IMR-90 (cell line): ENCODE results near the gene TBC1D17. TPM values are rescaled to one million over a fixed set of nuclear protein-coding genes. Genes with fewer than 3 reads are reported as not detected.

Experiments used
- ATAC-seq: fragments of 200-7000 bp; cut with Tn5 transposase; 2 replicates; pipeline ENCODE4 v1.9.1; 2020; ENCODE audit warnings: low read depth, mild to moderate bottlenecking, moderate library complexity
- BruUV-seq: library from RNA; stranded (reverse); fragments of 400-500 nt; replicated peaks from 2 replicates; lab custom pipeline; 2021; lab: Mats Ljungman, UMichigan
- CTCF ChIA-PET: fragments of 300-600 bp; formaldehyde crosslinking; extraction: SDS; loops from one replicate; lab custom pipeline; 2021; ENCODE audit warnings: antibody characterized with exemption; lab: Yijun Ruan, JAX
- POLR2A ChIA-PET: fragments of 300-600 bp; sonication (Branson Sonifier 250); formaldehyde crosslinking; loops from one replicate; lab custom pipeline; 2022; ENCODE audit warnings: antibody characterized with exemption; ENCODE audit not compliant: unreplicated experiment; lab: Charles Lee
- DNase-seq: peaks from one replicate; pipeline ENCODE4 v3.0.0; 2013
- H2AFZ ChIP-seq: replicated peaks from 2 replicates; pipeline ENCODE3; 2013; ENCODE audit warnings: low read length, mild to moderate bottlenecking; ENCODE audit not compliant: poor library complexity
- H2AK5ac ChIP-seq: 2 replicates; pipeline ENCODE4 v1.6.1; 2013; ENCODE audit warnings: low read depth, low read length, inconsistent platforms
- H2AK9ac ChIP-seq: replicated peaks from 2 replicates; pipeline ENCODE3; 2013; ENCODE audit warnings: mild to moderate bottlenecking, low read depth, low read length, moderate library complexity; ENCODE audit not compliant: poor library complexity
- H2BK120ac ChIP-seq: 2 replicates; pipeline ENCODE4 v1.6.1; 2013; ENCODE audit warnings: low read depth, low read length, inconsistent platforms
- H2BK15ac ChIP-seq: 3 replicates; pipeline ENCODE4 v1.6.1; 2013; ENCODE audit warnings: low read depth, low read length, inconsistent platforms
- H2BK20ac ChIP-seq: 2 replicates; pipeline ENCODE4 v1.6.1; 2013; ENCODE audit warnings: low read depth, mild to moderate bottlenecking, inconsistent platforms, low read length, moderate library complexity
- H2BK5ac ChIP-seq: 2 replicates; pipeline ENCODE4 v1.6.1; 2013; ENCODE audit warnings: mild to moderate bottlenecking, low read depth, low read length, inconsistent platforms; ENCODE audit not compliant: poor library complexity, severe bottlenecking
- H3K14ac ChIP-seq: replicated peaks from 2 replicates; pipeline ENCODE4 v1.6.1; 2013; ENCODE audit warnings: low read depth, low read length, inconsistent platforms
- H3K18ac ChIP-seq: 2 replicates; pipeline ENCODE4 v1.6.1; 2013; ENCODE audit warnings: low read depth, low read length, control low read depth
- H3K23ac ChIP-seq: 2 replicates; pipeline ENCODE4 v1.6.1; 2013; ENCODE audit warnings: low read depth, low read length, inconsistent platforms
- H3K27ac ChIP-seq: 2 replicates; pipeline ENCODE4 v1.5.1; 2013; ENCODE audit warnings: mild to moderate bottlenecking, control low read depth, low read length; ENCODE audit not compliant: insufficient read depth
- H3K27me3 ChIP-seq: 2 replicates; pipeline ENCODE4 v1.6.1; 2013; ENCODE audit warnings: low read length; ENCODE audit not compliant: control insufficient read depth, insufficient read depth
- H3K36me3 ChIP-seq: 2 replicates; pipeline ENCODE4 v1.6.1; 2013; ENCODE audit warnings: low read length, mixed read lengths; ENCODE audit not compliant: control insufficient read depth, insufficient read depth
- H3K4ac ChIP-seq: 2 replicates; pipeline ENCODE4 v1.6.1; 2013; ENCODE audit warnings: low read depth, low read length, inconsistent platforms
- H3K4me1 ChIP-seq: 2 replicates; pipeline ENCODE4 v1.6.1; 2013; ENCODE audit warnings: low read length, mixed read lengths; ENCODE audit not compliant: control insufficient read depth, insufficient read depth
- H3K4me2 ChIP-seq: 2 replicates; pipeline ENCODE4 v1.6.1; 2013; ENCODE audit warnings: low read depth, mild to moderate bottlenecking, control low read depth, low read length, moderate library complexity
- H3K4me3 ChIP-seq: 2 replicates; pipeline ENCODE4 v1.5.1; 2013; ENCODE audit warnings: low read depth, mild to moderate bottlenecking, control low read depth, low read length, moderate library complexity; ENCODE audit not compliant: insufficient read depth
- H3K56ac ChIP-seq: 2 replicates; pipeline ENCODE4 v1.6.1; 2013; ENCODE audit warnings: low read length, inconsistent platforms; ENCODE audit not compliant: insufficient read depth; ENCODE audit errors: extremely low read depth
- H3K79me1 ChIP-seq, 2 experiments: 2 replicates each; pipeline ENCODE4 v1.6.1; 2013; ENCODE audit warnings: low read length in 2 of 2, inconsistent platforms in 1 of 2, low read depth in 1 of 2
- H3K9ac ChIP-seq: 2 replicates; pipeline ENCODE4 v1.6.1; 2013; ENCODE audit warnings: low read depth, low read length, control low read depth
- H3K9me1 ChIP-seq: 2 replicates; pipeline ENCODE4 v1.6.1; 2013; ENCODE audit warnings: low read length, inconsistent platforms; ENCODE audit not compliant: insufficient read depth
- H3K9me3 ChIP-seq: 2 replicates; pipeline ENCODE4 v1.6.1; 2013; ENCODE audit warnings: low read length; ENCODE audit not compliant: control insufficient read depth, insufficient read depth
- H4K20me1 ChIP-seq: 2 replicates; pipeline ENCODE4 v1.6.1; 2013; ENCODE audit warnings: low read length, inconsistent platforms; ENCODE audit not compliant: insufficient read depth
- H4K5ac ChIP-seq: 2 replicates; pipeline ENCODE4 v1.6.1; 2013; ENCODE audit warnings: mild to moderate bottlenecking, low read depth, low read length, control low read depth
- H4K8ac ChIP-seq, 2 experiments: 2 replicates each; pipeline ENCODE4 v1.6.1; 2013; ENCODE audit warnings: low read depth in 2 of 2, low read length in 2 of 2, control low read depth in 1 of 2, inconsistent platforms in 1 of 2
- H4K91ac ChIP-seq: 2 replicates; pipeline ENCODE4 v1.6.1; 2013; ENCODE audit warnings: low read depth, low read length, inconsistent platforms; ENCODE audit not compliant: insufficient read depth
- BHLHE40 ChIP-seq: fragments of 150-350 bp; IDR thresholded peaks from 2 replicates; pipeline ENCODE4 v1.6.1; 2016; ENCODE audit warnings: mild to moderate bottlenecking, low read depth, low read length
- CEBPB ChIP-seq: IDR thresholded peaks from 2 replicates; pipeline ENCODE4 v1.6.1; 2012; ENCODE audit warnings: low read depth, low read length, improper control_type of control experiment
- CHD1 ChIP-seq: IDR thresholded peaks from 2 replicates; pipeline ENCODE4 v1.6.1; 2012; ENCODE audit warnings: low read depth, low read length, improper control_type of control experiment
- FOS ChIP-seq: fragments of 150-350 bp; IDR thresholded peaks from 2 replicates; pipeline ENCODE4 v1.6.1; 2016; ENCODE audit warnings: low read depth, low read length
- MAFK ChIP-seq: IDR thresholded peaks from 2 replicates; pipeline ENCODE4 v1.6.1; 2012; ENCODE audit warnings: low read depth, low read length, improper control_type of control experiment
- MAZ ChIP-seq: IDR thresholded peaks from 2 replicates; pipeline ENCODE4 v1.6.1; 2012; ENCODE audit warnings: low read depth, mild to moderate bottlenecking, low read length, improper control_type of control experiment, moderate library complexity, borderline replicate concordance
- MXI1 ChIP-seq: IDR thresholded peaks from 2 replicates; pipeline ENCODE4 v1.6.1; 2012; ENCODE audit warnings: low read depth, mild to moderate bottlenecking, low read length, moderate library complexity, borderline replicate concordance
- NFE2L2 ChIP-seq: fragments of 150-350 bp; IDR thresholded peaks from 2 replicates; pipeline ENCODE4 v1.6.1; 2016; ENCODE audit warnings: low read depth, mild to moderate bottlenecking, low read length
- POLR2A ChIP-seq: IDR thresholded peaks from 2 replicates; pipeline ENCODE4 v1.6.1; 2012; ENCODE audit warnings: mild to moderate bottlenecking, low read depth, low read length
- RAD21 ChIP-seq: IDR thresholded peaks from 2 replicates; pipeline ENCODE4 v1.6.1; 2012; ENCODE audit warnings: low read length, improper control_type of control experiment
- RCOR1 ChIP-seq: IDR thresholded peaks from 2 replicates; pipeline ENCODE4 v1.6.1; 2012; ENCODE audit warnings: mild to moderate bottlenecking, low read length, improper control_type of control experiment; ENCODE audit not compliant: insufficient replicate concordance
- RFX5 ChIP-seq: IDR thresholded peaks from 2 replicates; pipeline ENCODE4 v1.8.0; 2012; ENCODE audit warnings: low read depth, mild to moderate bottlenecking, low read length, moderate library complexity
- SMC3 ChIP-seq: fragments of 150-350 bp; IDR thresholded peaks from 2 replicates; pipeline ENCODE4 v1.6.1; 2016; ENCODE audit warnings: low read depth, mild to moderate bottlenecking, antibody characterized with exemption, low read length, moderate library complexity
- WGBS, 2 experiments: methylation state at CpG; one replicate each; pipeline versions ENCODE4 v1.1.5 to v1.1.7; 2013; ENCODE audit warnings: missing lambda C conversion rate in 2 of 2; ENCODE audit not compliant: insufficient read length in 1 of 2; ENCODE audit errors: extremely low coverage in 2 of 2; 5-methylcytosine and 5-hydroxymethylcytosine counted together
- dilution Hi-C: fragments of 300-500 bp; cut with HindIII; formaldehyde crosslinking; loops from one replicate; pipeline ENCODE4 v1.14.3; 2018; ENCODE audit warnings: low sequenced_read_pairs; ENCODE audit not compliant: unreplicated experiment
- in situ Hi-C: fragments of 300-500 bp; cut with MboI; formaldehyde crosslinking; loops from 3 replicates; pipeline ENCODE4 v1.14.3; 2019; ENCODE audit warnings: low sequenced_read_pairs, inconsistent platforms, mixed read lengths
- intact Hi-C: fragments of 100-400 bp; cut with micrococcal nuclease; formaldehyde crosslinking; loops from 2 replicates; pipeline ENCODE4 v1.10.0; 2022
- polyA plus RNA-seq, 3 experiments: library from polyadenylated mRNA; depleted of rRNA; stranded (reverse); fragments of >200 nt; gene quantifications; 2 replicates each; pipeline ENCODE4 v1.2.3, GENCODE V29; 2012; ENCODE audit warnings: low replicate concordance in 1 of 3
- total RNA-seq: library from RNA; depleted of rRNA; stranded (reverse); fragments of >200 nt; gene quantifications from 2 replicates; pipeline ENCODE4 v1.2.3, GENCODE V29; 2012
- TF ChIP-seq, protein P1 (sequence below): fragments of 150-350 bp; IDR thresholded peaks from 2 replicates; pipeline ENCODE4 v1.6.1; 2016; ENCODE audit warnings: low read depth, mild to moderate bottlenecking, low read length, moderate library complexity, borderline replicate concordance
- TF ChIP-seq, protein P2 (sequence below): fragments of 150-350 bp; IDR thresholded peaks from 2 replicates; pipeline ENCODE4 v1.6.1; 2017; ENCODE audit warnings: mild to moderate bottlenecking, antibody characterized with exemption, low read length, low read depth
- TF ChIP-seq, protein P3 (sequence below): conservative IDR thresholded peaks from 2 replicates; pipeline ENCODE4 v1.5.1; 2012; ENCODE audit warnings: mild to moderate bottlenecking, low read depth, low read length, improper control_type of control experiment

Gene TBC1D17
- total and polyA plus RNA-seq, 2 of the 4 experiments (the other 2 are of a cell fraction): 1.1 to 27.8 TPM

DNA sequence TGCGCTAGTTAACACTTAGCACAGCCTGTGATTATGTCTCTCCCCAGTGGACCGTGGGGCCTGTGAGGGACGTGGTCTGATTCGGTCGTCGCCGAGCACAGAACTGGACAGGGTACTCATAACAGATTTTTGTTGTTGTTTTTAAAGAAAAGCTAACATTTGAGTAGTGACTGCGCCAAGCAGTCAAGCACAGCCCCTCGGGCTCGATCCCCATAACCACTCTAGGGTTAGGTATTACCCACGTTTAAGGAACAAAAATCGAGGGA lies 27.3 kb upstream of the TBC1D17 start:
- peaks cover 10% of the 10 kb centered on the region; the same call in 1 of the 2 replicates for H3K36me3 ChIP-seq
- H3K56ac ChIP-seq: no peak overlapping the region
- no peaks in the 10 kb centered on the region for H3K9me3 ChIP-seq
- dilution Hi-C loops: no loop called here
- peak overlapping the region; percentile 66; the same call in 1 of the 2 replicates for H4K5ac ChIP-seq
- H2BK120ac ChIP-seq: no peak overlapping the region
- H3K79me1 ChIP-seq: peaks cover 27 to 75% of the 10 kb centered on the region in 2 experiments
- no peak overlapping the region for H4K91ac ChIP-seq
- ChIA-PET POLR2A (interaction anchor here (0.6 to 0.9 kb wide), 3 partner anchors 25 to 210 kb away, joined by 3 to 4 read pairs (median 4); no protein-coding TSS in a partner anchor), CTCF (no interaction called here)
- no peak overlapping the region for H2AK9ac ChIP-seq
- peaks cover 44% of the 10 kb centered on the region for H4K20me1 ChIP-seq
- peak overlapping the region; percentile 22 for H2AK5ac ChIP-seq
- no peaks in the 10 kb centered on the region for H3K27me3 ChIP-seq
- DNase-seq (no peak), ATAC-seq (no peak)
- peak overlapping the region; percentile 75 to 94; a peak in 3 of 4 replicates for H4K8ac ChIP-seq
- intact Hi-C loops: no loop called here
- in situ Hi-C loops: loop anchor here (10.0 kb wide), 1 partner anchor 165 kb away; the partner anchor contains the start of gene ADM5
- H2AFZ ChIP-seq: no peak overlapping the region
- peak overlapping the region; percentile 60 for H3K4me3 ChIP-seq
- H2BK20ac ChIP-seq: no peak overlapping the region
- WGBS, 2 experiments: 100% methylated on average over 1 of the region's 12 CpGs; no CpG with 5 or more reads in 1 of the 2 experiments
- H3K18ac ChIP-seq: no peak overlapping the region
- BruUV-seq: no TSS peak
- H3K14ac ChIP-seq: peak overlapping the region; percentile 20; the same call in 1 of the 2 replicates
- peak overlapping the region; percentile 22 for H2BK5ac ChIP-seq
- peaks cover 16% of the 10 kb centered on the region for H3K4me1 ChIP-seq
- peak overlapping the region; percentile 90 for H3K4me2 ChIP-seq
- TF ChIP-seq RAD21 (no peak), NFE2L2 (no peak), POLR2A (no peak), RCOR1 (no peak), CEBPB (no peak), MAZ (no peak), RFX5 (no peak), SMC3 (no peak), CHD1 (no peak), FOS (no peak), BHLHE40 (no peak), MAFK (no peak), MXI1 (no peak)
- TF ChIP-seq, protein P1, sequence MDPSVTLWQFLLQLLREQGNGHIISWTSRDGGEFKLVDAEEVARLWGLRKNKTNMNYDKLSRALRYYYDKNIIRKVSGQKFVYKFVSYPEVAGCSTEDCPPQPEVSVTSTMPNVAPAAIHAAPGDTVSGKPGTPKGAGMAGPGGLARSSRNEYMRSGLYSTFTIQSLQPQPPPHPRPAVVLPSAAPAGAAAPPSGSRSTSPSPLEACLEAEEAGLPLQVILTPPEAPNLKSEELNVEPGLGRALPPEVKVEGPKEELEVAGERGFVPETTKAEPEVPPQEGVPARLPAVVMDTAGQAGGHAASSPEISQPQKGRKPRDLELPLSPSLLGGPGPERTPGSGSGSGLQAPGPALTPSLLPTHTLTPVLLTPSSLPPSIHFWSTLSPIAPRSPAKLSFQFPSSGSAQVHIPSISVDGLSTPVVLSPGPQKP: no peak
- TF ChIP-seq, protein P2, sequence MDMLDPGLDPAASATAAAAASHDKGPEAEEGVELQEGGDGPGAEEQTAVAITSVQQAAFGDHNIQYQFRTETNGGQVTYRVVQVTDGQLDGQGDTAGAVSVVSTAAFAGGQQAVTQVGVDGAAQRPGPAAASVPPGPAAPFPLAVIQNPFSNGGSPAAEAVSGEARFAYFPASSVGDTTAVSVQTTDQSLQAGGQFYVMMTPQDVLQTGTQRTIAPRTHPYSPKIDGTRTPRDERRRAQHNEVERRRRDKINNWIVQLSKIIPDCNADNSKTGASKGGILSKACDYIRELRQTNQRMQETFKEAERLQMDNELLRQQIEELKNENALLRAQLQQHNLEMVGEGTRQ: no peak
- TF ChIP-seq, protein P3, sequence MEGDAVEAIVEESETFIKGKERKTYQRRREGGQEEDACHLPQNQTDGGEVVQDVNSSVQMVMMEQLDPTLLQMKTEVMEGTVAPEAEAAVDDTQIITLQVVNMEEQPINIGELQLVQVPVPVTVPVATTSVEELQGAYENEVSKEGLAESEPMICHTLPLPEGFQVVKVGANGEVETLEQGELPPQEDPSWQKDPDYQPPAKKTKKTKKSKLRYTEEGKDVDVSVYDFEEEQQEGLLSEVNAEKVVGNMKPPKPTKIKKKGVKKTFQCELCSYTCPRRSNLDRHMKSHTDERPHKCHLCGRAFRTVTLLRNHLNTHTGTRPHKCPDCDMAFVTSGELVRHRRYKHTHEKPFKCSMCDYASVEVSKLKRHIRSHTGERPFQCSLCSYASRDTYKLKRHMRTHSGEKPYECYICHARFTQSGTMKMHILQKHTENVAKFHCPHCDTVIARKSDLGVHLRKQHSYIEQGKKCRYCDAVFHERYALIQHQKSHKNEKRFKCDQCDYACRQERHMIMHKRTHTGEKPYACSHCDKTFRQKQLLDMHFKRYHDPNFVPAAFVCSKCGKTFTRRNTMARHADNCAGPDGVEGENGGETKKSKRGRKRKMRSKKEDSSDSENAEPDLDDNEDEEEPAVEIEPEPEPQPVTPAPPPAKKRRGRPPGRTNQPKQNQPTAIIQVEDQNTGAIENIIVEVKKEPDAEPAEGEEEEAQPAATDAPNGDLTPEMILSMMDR: no peak
- H3K4ac ChIP-seq: peak overlapping the region; percentile 47
- no peak overlapping the region; the same call in 1 of the 2 replicates for H3K9ac ChIP-seq
- no peak overlapping the region for H2BK15ac ChIP-seq
- H3K27ac ChIP-seq: peak overlapping the region; percentile 15; the same call in 1 of the 2 replicates
- H3K9me1 ChIP-seq: peaks cover 15% of the 10 kb centered on the region
- H3K23ac ChIP-seq: no peak overlapping the region
